H9 (cell line): Measurements from ENCODE around the gene RAB40B. TPM values are rescaled to one million over a fixed set of nuclear protein-coding genes. Genes with fewer than 3 reads are reported as not detected.

Source experiments
- DNase-seq: peaks from one replicate; pipeline ENCODE4 v3.0.0-alpha.2; 2017
- H2AFZ ChIP-seq: one replicate; pipeline ENCODE4 v1.6.1; 2013; ENCODE audit warnings: mild to moderate bottlenecking, low read length, control low read depth, moderate library complexity
- H2AK5ac ChIP-seq: 2 replicates; pipeline ENCODE4 v1.6.1; 2013; ENCODE audit warnings: low read length, control low read depth, mixed read lengths; ENCODE audit not compliant: insufficient read length
- H2BK120ac ChIP-seq: one replicate; pipeline ENCODE4 v1.6.1; 2013; ENCODE audit warnings: low read depth, mild to moderate bottlenecking, low read length, control low read depth, inconsistent platforms; ENCODE audit not compliant: poor library complexity, severe bottlenecking
- H2BK12ac ChIP-seq: 2 replicates; pipeline ENCODE4 v1.6.1; 2013; ENCODE audit warnings: low read length, control low read depth, mixed read lengths, low read depth; ENCODE audit not compliant: insufficient read length
- H2BK15ac ChIP-seq: 2 replicates; pipeline ENCODE4 v1.6.1; 2013; ENCODE audit warnings: low read depth, low read length, control low read depth
- H2BK20ac ChIP-seq: one replicate; pipeline ENCODE4 v1.6.1; 2013; ENCODE audit warnings: low read depth, mild to moderate bottlenecking, low read length, control low read depth, inconsistent platforms; ENCODE audit not compliant: poor library complexity, severe bottlenecking
- H2BK5ac ChIP-seq: 2 replicates; pipeline ENCODE4 v1.6.1; 2013; ENCODE audit warnings: low read length, control low read depth, mixed read lengths; ENCODE audit not compliant: insufficient read length
- H3K14ac ChIP-seq: 2 replicates; pipeline ENCODE4 v1.6.1; 2013; ENCODE audit warnings: low read length, control low read depth; ENCODE audit not compliant: insufficient read depth
- H3K18ac ChIP-seq: 2 replicates; pipeline ENCODE4 v1.6.1; 2013; ENCODE audit warnings: low read depth, mild to moderate bottlenecking, mixed read lengths, low read length, control low read depth; ENCODE audit not compliant: insufficient read length
- H3K23ac ChIP-seq: 2 replicates; pipeline ENCODE4 v1.6.1; 2013; ENCODE audit warnings: low read length, control low read depth, mixed read lengths, low read depth; ENCODE audit not compliant: insufficient read length
- H3K23me2 ChIP-seq: 2 replicates; pipeline ENCODE4 v1.6.1; 2013; ENCODE audit warnings: low read depth, mild to moderate bottlenecking, mixed read lengths, low read length, control low read depth; ENCODE audit not compliant: insufficient read length, poor library complexity, severe bottlenecking
- H3K27ac ChIP-seq: 2 replicates; pipeline ENCODE4 v1.5.1; 2013; ENCODE audit warnings: low read length, control low read depth, mixed read lengths, low read depth; ENCODE audit not compliant: insufficient read length
- H3K27me3 ChIP-seq: 2 replicates; pipeline ENCODE4 v1.6.1; 2013; ENCODE audit warnings: low read length, control low read depth, inconsistent platforms; ENCODE audit not compliant: insufficient read depth
- H3K4ac ChIP-seq: 2 replicates; pipeline ENCODE4 v1.6.1; 2013; ENCODE audit warnings: low read depth, mild to moderate bottlenecking, control low read depth, inconsistent platforms, low read length, moderate library complexity
- H3K4me1 ChIP-seq: 2 replicates; pipeline ENCODE4 v1.6.1; 2013; ENCODE audit warnings: low read length, control low read depth, inconsistent platforms; ENCODE audit not compliant: insufficient read depth
- H3K4me2 ChIP-seq: 2 replicates; pipeline ENCODE4 v1.6.1; 2013; ENCODE audit warnings: low read length, control low read depth, mixed read lengths; ENCODE audit not compliant: insufficient read length, insufficient read depth
- H3K56ac ChIP-seq: 2 replicates; pipeline ENCODE4 v1.6.1; 2013; ENCODE audit warnings: low read depth, mild to moderate bottlenecking, mixed read lengths, low read length, control low read depth; ENCODE audit not compliant: insufficient read length
- H3K79me1 ChIP-seq: 2 replicates; pipeline ENCODE4 v1.6.1; 2013; ENCODE audit warnings: low read depth, mild to moderate bottlenecking, moderate library complexity, low read length, control low read depth, inconsistent platforms; ENCODE audit not compliant: insufficient read depth, poor library complexity, severe bottlenecking
- H3K79me2 ChIP-seq: 2 replicates; pipeline ENCODE4 v1.6.1; 2013; ENCODE audit warnings: low read length, control low read depth, inconsistent platforms; ENCODE audit not compliant: insufficient read depth
- H3K9ac ChIP-seq: 2 replicates; pipeline ENCODE4 v1.6.1; 2013; ENCODE audit warnings: low read length, control low read depth, mixed read lengths; ENCODE audit not compliant: insufficient read length; ENCODE audit errors: extremely low read depth
- H3K9me3 ChIP-seq: one replicate; pipeline ENCODE4 v1.6.1; 2013; ENCODE audit warnings: low read depth, low read length, inconsistent platforms; ENCODE audit not compliant: control insufficient read depth
- H3T11ph ChIP-seq: one replicate; pipeline ENCODE4 v1.6.1; 2013; ENCODE audit warnings: mild to moderate bottlenecking, low read length, control low read depth, inconsistent platforms
- H4K20me1 ChIP-seq: one replicate; pipeline ENCODE4 v1.6.1; 2013; ENCODE audit not compliant: control insufficient read depth, insufficient read length, insufficient read depth
- H4K5ac ChIP-seq: 2 replicates; pipeline ENCODE4 v1.6.1; 2013; ENCODE audit warnings: low read depth, mild to moderate bottlenecking, mixed read lengths, low read length, control low read depth; ENCODE audit not compliant: insufficient read length
- H4K8ac ChIP-seq: replicated peaks from 2 replicates; pipeline ENCODE4 v1.6.1; 2013; ENCODE audit warnings: low read length, control low read depth, mixed read lengths, low read depth; ENCODE audit not compliant: insufficient read length
- H4K91ac ChIP-seq: 2 replicates; pipeline ENCODE4 v1.6.1; 2013; ENCODE audit warnings: low read depth, mild to moderate bottlenecking, moderate library complexity, mixed read lengths, low read length, control low read depth; ENCODE audit not compliant: insufficient read length
- H3K27ac Mint-ChIP-seq, 3 experiments: 2 replicates in 2 of 3; 3 replicates in 1 of 3; pipeline ENCODE4 v1.8.0; 2020 to 2021; ENCODE audit warnings: mixed read lengths in 3 of 3, mild to moderate bottlenecking in 1 of 3, moderate library complexity in 1 of 3
- H3K27me3 Mint-ChIP-seq: 2 replicates; pipeline ENCODE4 v1.8.0; 2021; ENCODE audit warnings: low read depth, mild to moderate bottlenecking, moderate library complexity, mixed read lengths
- H3K36me3 Mint-ChIP-seq, 3 experiments: 2 replicates in 2 of 3; 3 replicates in 1 of 3; pipeline ENCODE4 v1.8.0; 2020 to 2021; ENCODE audit warnings: low read depth in 3 of 3, mixed read lengths in 3 of 3; ENCODE audit not compliant: insufficient read depth in 1 of 3
- H3K4me1 Mint-ChIP-seq, 2 experiments: 2 replicates each; pipeline ENCODE4 v1.8.0; 2020; ENCODE audit warnings: mixed read lengths in 2 of 2
- H3K4me3 Mint-ChIP-seq, 2 experiments: 2 replicates in 1 of 2; 3 replicates in 1 of 2; pipeline ENCODE4 v1.8.0; 2020 to 2021; ENCODE audit warnings: mild to moderate bottlenecking in 2 of 2, mixed read lengths in 2 of 2, moderate library complexity in 1 of 2
- H3K9me3 Mint-ChIP-seq, 2 experiments: 2 replicates in 1 of 2; 3 replicates in 1 of 2; pipeline ENCODE4 v1.8.0; 2020; ENCODE audit warnings: mild to moderate bottlenecking in 2 of 2, mixed read lengths in 2 of 2, moderate library complexity in 1 of 2
- CTCF ChIP-seq: fragments of 200-600 bp; sonication (generic); conservative IDR thresholded peaks from 3 replicates; pipeline ENCODE4 v1.8.0; 2021; ENCODE audit warnings: antibody characterized with exemption, mild to moderate bottlenecking
- WGBS: extraction: QIAGEN DNeasy Blood & Tissue Kit; methylation state at CpG from one replicate; pipeline ENCODE4 v1.1.7; 2013; ENCODE audit warnings: missing lambda C conversion rate, low lambda C conversion rate, mixed read lengths; ENCODE audit not compliant: insufficient read length; ENCODE audit errors: extremely low coverage; 5-methylcytosine and 5-hydroxymethylcytosine counted together
- total RNA-seq: library from RNA; stranded (reverse); gene quantifications from 2 replicates; pipeline ENCODE4 v1.2.1, GENCODE V29; 2021

Gene RAB40B
- total RNA-seq, 1 experiment from 2014 or later, result 3.5 TPM

- Mint-ChIP-seq H3K4me1 (peaks cover 6 to 14% of the 10 kb centered on the region in 2 experiments), H3K4me3 (no peak overlapping the region; a peak in 1 of 5 replicates), H3K9me3 (peaks cover 0 to 3% of the 10 kb centered on the region in 2 experiments; a peak in 1 of 5 replicates), H3K27me3 (peaks cover 4% of the 10 kb centered on the region), H3K36me3 (no peaks in the 10 kb centered on the region), H3K27ac (peak overlapping the region in 2 of 3 experiments; percentile 78 to 94; a peak in 3 of 7 replicates)
- no peak overlapping the region for H4K5ac ChIP-seq
- peak overlapping the region; percentile 95 for H4K8ac ChIP-seq
- H3K4me1 ChIP-seq, result no peaks in the 10 kb centered on the region; the same call in 1 of the 2 replicates
- H3K4me2 ChIP-seq, result peak overlapping the region; percentile 37
- H4K91ac ChIP-seq, result no peak overlapping the region
- H3K9ac ChIP-seq, result no peak overlapping the region
- no peaks in the 10 kb centered on the region for H3K79me1 ChIP-seq
- no peaks in the 10 kb centered on the region for H3K23me2 ChIP-seq
- peak; percentile 83 for TF ChIP-seq CTCF
- peak; percentile 91 for DNase-seq
- H3K18ac ChIP-seq, result peak overlapping the region; percentile 68
- no peak overlapping the region for H3K23ac ChIP-seq
- no peaks in the 10 kb centered on the region for H3K79me2 ChIP-seq
- no peak overlapping the region for H2AK5ac ChIP-seq
- H3T11ph ChIP-seq, result no peak overlapping the region
- no peak overlapping the region for H3K4ac ChIP-seq
- H3K14ac ChIP-seq, result peak overlapping the region; percentile 81; the same call in 1 of the 2 replicates
- H3K56ac ChIP-seq, result no peak overlapping the region
- peak overlapping the region; percentile 87 for H2AFZ ChIP-seq
- no peak overlapping the region for H2BK15ac ChIP-seq
- no peak overlapping the region for H3K27ac ChIP-seq
- WGBS, result no CpG with 5 or more reads among the region's 20 CpGs
- no peak overlapping the region for H2BK20ac ChIP-seq
- no peaks in the 10 kb centered on the region for H4K20me1 ChIP-seq
- H2BK120ac ChIP-seq, result no peak overlapping the region
- H3K9me3 ChIP-seq, result no peaks in the 10 kb centered on the region
- H3K27me3 ChIP-seq, result no peaks in the 10 kb centered on the region
- H2BK5ac ChIP-seq, result no peak overlapping the region
- H2BK12ac ChIP-seq, result no peak overlapping the region
These were observed 29.8 kb downstream of the RAB40B start for GRCh38 chr17:82668631-82669099.
